Measurements from ENCODE around the gene TSPYL6.

- TF ChIP-seq CTCF (IDR thresholded peaks at IDR 0.05) (no peak), POLR2A (IDR thresholded peaks at IDR 0.05) (no peak)
These were observed 42.9 kb downstream of the TSPYL6 start for GRCh38 chr2:54213082-54213481.
